GM18868 (cell line): ENCODE results near the gene DLG1.

Experiments
- ATAC-seq: cut with Tn5 transposase; IDR thresholded peaks from one replicate; pipeline ENCODE4 v1.9.1; 2021; ENCODE audit warnings: mild to moderate bottlenecking, moderate library complexity; ENCODE audit not compliant: unreplicated experiment

The DLG1 gene

DNA sequence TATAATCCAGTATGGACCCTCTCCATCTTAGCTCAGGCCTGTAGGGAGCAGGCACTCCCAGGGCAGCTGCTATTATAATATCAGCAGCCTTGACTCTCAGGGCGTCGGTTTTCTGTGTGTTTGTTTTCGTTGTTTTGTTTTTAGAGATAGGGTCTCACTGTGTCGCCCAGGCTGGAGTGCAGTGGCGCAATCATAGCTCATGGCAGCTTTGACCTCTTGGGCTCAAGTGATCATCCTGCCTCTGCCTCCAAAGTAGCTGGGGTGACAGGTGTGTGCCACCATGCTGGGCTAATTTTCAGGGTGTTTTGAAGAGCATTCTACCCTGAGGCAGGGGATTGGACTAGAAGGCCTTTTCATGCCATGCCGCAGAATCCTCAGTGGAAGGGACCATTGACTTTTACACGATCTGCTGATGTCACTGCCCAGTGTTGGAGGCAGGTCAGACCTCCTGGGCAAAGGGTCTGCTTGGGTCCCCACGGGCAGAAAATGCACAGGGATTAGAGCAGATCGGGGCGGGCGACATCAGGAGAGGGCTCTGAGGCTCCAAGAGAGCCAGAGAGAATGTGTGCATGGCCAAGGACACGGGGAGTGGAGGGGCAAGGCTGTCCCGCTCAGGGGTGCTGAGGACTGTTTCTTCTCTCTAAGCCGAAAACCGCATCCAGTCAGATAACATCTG is 276.5 kb downstream of the DLG1 start:
- no peak for ATAC-seq

GRCh38 chr3:197021231-197021630 is 277.2 kb downstream of the DLG1 start:
- ATAC-seq, result no peak

GRCh38 chr3:197019535-197019934 is 278.9 kb downstream of the DLG1 start:
- ATAC-seq, result no peak

- no peak for ATAC-seq
Observed at GRCh38 chr3:197019021-197019420, 279.4 kb downstream of the DLG1 start.

- no peak for ATAC-seq
Observed at GRCh38 chr3:197017003-197017402, 281.4 kb downstream of the DLG1 start.

DNA sequence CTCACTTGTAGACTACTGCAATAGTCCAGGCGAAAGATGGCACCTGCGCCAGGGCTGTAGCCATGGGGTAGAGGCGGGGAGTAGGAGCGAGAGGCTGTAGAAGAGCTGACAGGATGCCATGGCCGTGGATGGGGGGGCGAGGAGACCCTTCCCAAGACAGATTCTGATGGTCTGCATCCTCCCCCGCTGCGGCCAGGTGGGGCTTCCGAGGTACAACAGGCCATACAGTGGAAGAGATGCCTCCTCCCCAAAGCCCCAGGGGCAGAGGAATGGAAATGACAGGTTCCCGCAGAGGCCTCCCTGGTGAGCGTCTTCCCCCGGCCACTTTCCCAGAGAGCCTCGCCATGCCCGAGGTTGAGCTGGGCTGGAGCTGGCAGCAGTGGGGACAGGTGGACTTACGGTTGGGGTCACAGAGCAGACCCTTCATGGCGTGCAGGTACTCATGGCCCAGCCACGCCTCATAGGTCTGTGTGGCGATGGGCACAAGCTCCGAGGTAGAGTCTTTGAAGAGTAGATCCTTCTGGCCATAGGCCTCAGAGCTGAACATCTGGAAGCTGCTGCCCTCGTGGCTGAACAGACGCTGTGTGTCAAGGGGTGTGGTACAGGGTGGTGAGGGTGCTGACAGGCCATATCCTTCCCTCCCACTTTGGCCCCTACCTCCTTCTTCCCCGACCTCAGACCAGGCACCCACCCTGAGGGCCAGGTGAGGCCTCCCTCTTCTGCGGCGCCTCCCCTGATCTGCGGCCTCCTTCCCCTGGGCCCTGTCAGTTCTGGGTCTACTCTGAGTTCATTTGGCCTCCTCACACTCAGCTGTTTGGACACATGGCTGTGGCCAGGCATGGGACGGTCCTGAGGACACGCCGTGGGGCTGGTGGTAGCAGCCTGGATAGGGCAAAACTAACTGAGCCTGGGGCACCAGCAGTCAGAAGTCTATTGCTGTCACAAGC is 282.3 kb downstream of the DLG1 start:
- no peak for ATAC-seq

- no peak for ATAC-seq
Observed at GRCh38 chr3:197014942-197015575, 283.4 kb downstream of the DLG1 start.

- no peak for ATAC-seq
Observed at GRCh38 chr3:197014024-197014423, 284.4 kb downstream of the DLG1 start.

- ATAC-seq, result no peak
Observed at GRCh38 chr3:197012540-197012883, 285.9 kb downstream of the DLG1 start.

GRCh38 chr3:197011780-197012539 is 286.5 kb downstream of the DLG1 start:
- no peak for ATAC-seq

DNA sequence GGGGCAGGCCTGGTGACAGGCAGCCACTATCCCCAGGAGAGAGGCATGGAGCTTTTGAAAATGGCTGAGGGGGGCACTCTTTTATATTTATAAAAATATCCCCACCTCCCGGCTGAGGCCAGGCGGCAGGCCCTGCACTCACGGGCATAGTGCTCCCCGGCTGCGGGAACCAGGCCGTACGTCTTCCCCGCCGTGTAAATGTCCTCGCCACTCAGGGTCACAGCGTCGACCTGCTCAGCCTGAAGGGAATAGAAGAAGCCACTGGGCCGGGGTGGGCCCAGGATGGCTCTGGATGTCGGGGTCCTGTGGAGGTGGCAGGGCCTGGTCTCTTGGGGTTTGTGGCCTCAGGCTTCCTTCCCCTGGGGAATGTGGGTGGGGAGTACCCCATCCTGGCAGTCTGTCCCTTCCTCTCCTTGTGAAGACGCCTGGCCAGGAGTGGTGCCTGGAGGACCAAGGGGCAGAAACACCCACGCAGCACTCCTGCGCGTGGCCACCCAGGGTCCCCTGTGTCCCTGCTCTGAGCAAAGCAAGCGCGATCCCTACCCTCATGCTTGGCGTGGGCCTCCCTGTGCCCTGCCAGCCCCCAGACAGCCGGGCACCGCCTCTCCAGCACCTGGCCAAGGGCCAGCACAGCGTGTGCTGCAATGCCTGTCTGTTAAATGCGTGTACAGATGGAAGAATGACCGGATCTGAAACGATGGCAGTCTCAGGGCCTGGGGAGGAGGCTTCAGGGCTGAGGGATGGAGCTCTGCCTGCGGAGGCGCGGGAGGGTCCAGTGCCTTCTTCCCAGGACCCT is 287.7 kb downstream of the DLG1 start:
- no peak for ATAC-seq

DNA sequence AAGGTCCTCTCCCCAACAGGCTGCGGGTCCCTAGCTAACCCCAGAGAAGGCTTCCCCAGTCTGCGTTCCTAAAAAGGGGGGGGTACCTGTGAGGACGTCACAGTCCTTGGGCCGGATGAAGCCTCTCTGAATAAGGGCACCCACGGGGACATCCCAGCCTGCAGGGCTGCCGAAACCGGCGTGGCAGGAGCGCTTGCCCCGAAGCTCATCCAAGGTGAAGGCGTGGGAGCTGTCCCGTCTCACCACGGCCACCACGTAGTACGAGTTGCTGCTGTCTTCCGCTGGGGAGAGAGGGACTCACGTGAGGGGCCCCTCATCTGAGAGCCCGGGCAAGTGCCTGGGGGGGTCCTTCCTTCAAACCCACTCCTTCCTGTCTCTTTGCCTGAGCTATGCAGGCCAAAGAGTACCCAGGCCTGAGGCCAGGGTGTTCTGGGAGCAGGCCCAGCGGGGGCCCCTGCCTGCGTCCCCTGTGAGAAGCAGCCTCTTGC is 288.8 kb downstream of the DLG1 start:
- no peak for ATAC-seq

DNA sequence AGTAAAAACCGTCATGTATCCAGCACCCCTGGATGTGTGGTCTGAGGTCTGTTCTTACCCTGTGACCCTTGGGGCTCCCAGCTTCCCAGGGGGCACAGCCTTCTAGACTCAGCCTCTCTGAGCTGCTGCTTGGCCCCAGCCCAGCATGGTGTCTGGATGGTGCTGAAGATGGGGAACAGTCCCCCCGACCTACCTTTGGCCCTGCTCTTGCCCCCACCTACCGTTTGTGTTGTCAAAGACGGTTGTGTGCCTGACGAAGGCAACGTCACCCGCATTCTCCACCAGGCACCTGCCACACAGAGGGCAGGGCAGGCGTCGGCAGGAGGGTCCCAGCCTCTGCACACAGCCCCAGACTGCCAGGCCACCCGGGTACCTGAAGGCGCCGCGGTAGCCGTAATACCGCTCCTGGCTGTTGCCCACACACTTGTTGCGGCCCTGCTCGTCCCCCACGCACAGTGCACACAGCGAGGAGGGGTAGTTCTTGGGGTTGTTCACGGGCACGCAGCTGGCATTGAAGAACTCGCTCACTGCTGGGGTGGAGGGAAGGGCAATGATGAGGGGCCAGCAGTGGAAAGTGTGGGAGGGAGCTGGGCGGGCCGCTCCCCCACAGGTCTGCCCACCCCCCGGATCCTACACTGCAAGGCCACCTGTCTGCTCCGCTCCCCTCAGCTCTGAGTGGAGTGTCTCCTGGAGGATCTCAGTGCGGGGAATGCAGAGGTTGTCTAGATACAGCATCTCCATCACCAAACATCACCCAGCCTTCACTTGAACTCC is 289.8 kb downstream of the DLG1 start:
- ATAC-seq, result no peak

- ATAC-seq, result no peak
Observed at GRCh38 chr3:197007953-197008352, 290.5 kb downstream of the DLG1 start.

DNA sequence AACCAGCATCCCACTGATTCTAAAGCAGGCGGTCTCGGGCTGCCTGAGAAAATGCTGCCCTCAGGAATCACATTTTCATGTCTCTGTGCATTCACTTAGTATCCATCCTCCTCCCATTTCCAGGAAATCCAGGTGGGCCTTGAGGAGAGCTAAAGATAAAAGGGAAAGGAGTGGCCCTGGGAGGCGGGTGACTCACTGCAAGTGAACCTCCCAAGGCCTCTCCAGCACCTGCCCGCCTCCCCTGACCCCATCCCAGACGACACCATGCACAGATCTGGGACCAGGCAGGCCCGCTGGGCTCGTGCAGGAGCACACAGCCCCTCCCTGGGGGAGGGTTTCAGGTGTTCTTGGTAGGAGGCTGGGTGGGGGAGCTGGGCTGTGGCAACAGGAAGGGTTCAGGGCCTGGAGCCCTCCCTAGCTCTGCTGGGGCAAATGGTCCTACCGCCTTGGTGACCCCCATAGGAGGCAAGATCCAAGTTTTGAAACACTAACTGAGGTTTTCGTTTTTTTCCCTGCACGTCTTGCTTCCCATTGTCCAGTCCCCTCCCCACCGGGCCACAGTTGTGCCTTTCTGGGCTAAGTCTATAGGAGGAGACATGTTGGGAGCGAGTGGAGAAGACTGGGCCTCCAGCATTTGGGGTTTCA is 291.0 kb downstream of the DLG1 start:
- ATAC-seq, result no peak

- no peak for ATAC-seq
Observed at GRCh38 chr3:197006860-197007259, 291.6 kb downstream of the DLG1 start.

DNA sequence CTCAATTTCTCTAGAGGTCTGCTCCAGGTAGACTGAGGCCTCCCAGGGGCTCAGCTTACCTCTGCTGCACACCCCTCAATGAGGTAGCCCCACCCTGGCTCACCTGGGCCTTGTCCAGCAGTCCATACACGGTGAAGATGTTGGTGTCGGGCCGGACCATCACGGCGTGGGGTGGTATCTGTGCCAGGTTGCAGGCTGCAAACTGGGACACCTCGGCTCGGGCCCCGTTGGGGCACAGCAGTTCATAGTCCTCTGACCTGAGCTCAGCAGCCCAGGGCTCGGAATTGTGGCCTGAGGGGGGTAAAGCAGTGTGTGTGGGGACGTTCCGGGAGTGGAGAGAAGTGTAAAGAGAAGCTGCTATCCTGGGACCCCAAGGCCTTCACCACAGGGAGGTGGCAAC is 292.0 kb downstream of the DLG1 start:
- no peak for ATAC-seq

DNA sequence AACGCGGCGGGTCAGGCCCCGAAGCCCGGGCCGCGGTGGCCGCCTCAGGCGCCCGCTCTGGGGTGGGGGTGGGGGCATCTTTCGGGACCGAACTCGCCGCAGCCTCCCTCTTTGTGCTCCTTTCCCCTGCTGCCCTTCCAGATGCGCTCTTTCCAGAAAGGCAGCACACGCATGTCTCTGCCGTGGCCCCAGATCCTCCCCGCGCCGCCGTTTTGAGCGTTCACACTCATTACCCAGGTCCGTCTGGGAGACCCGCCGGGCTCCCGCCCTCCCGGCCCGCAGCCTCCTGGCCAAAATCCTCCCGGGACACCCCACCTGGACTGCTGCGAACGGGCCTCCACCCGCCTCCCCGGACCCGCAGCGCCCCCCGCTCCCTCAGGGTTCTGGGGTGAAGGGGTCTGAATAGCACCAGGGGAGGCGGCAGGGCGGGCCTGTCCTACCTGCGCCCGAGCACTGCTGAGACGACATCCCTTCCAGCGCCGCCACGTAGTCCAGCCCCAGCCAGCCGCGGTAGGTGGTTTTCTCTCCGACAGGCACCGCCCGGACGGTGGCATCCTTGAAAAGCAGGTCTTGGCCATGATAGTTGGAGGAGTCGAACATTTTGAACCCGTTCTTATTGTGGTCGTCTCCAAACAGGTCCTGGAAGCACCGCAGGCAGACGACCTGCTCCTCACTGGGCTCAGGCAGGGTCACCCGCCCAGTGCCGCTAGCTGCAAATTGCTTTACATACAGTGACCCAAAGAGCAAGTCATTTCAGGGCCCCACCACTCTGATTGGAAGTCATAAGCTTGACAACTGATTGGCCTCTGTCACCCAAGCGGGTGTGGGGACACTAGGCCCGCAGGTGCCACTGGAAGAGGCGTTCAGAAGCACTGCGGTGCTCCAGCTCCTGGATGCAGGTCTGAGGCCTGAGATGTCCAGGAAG is 294.7 kb downstream of the DLG1 start:
- ATAC-seq, result no peak
